ENCODE data around the gene UGT1A7.

The UGT1A7 gene

GRCh38 chr2:233761040-233761769 is 79.5 kb downstream of the UGT1A7 start:
- no peak for DNase-seq (ENCODE audit: low read depth in 2 of 2)

- no peak for DNase-seq (ENCODE audit: low read depth in 2 of 2)
Observed at GRCh38 chr2:233764264-233764663, 82.6 kb downstream of the UGT1A7 start.

GRCh38 chr2:233764761-233765160 is 83.1 kb downstream of the UGT1A7 start:
- DNase-seq (ENCODE audit: low read depth in 2 of 2): no peak

GRCh38 chr2:233766416-233766815 is 84.7 kb downstream of the UGT1A7 start:
- no peak for DNase-seq (ENCODE audit: low read depth in 2 of 2)

GRCh38 chr2:233768076-233768475 is 86.4 kb downstream of the UGT1A7 start:
- DNase-seq (ENCODE audit: low read depth in 2 of 2): no peak

GRCh38 chr2:233769260-233769659 is 87.6 kb downstream of the UGT1A7 start:
- DNase-seq (ENCODE audit: low read depth in 2 of 2): no peak

- no peak for DNase-seq (ENCODE audit: low read depth in 2 of 2)
Observed at GRCh38 chr2:233772153-233772552, 90.5 kb downstream of the UGT1A7 start.

- no peak for DNase-seq (ENCODE audit: low read depth in 2 of 2)
Observed at GRCh38 chr2:233772583-233772982, 90.9 kb downstream of the UGT1A7 start.

GRCh38 chr2:233773854-233774253 is 92.2 kb downstream of the UGT1A7 start:
- DNase-seq (ENCODE audit: low read depth in 2 of 2): no peak

GRCh38 chr2:233775414-233775813 is 93.7 kb downstream of the UGT1A7 start:
- no peak for DNase-seq (ENCODE audit: low read depth in 2 of 2)

GRCh38 chr2:233778030-233778429 is 96.3 kb downstream of the UGT1A7 start, which contains the start of gene MROH2A:
Gene MROH2A (plus strand): TSS chr2:233778330. CDS start chr2:233779359, 1,029 bp downstream.
- no peak for DNase-seq (ENCODE audit: low read depth in 2 of 2)

- DNase-seq (ENCODE audit: low read depth in 2 of 2): no peak
Observed at GRCh38 chr2:233779722-233780121, 98.0 kb downstream of the UGT1A7 start.

GRCh38 chr2:233780771-233781170 is 99.1 kb downstream of the UGT1A7 start:
- DNase-seq (ENCODE audit: low read depth in 2 of 2): no peak

- DNase-seq (ENCODE audit: low read depth in 2 of 2): no peak
Observed at GRCh38 chr2:233789554-233789953, 107.9 kb downstream of the UGT1A7 start.

- no peak for DNase-seq (ENCODE audit: low read depth in 2 of 2)
Observed at GRCh38 chr2:233791151-233791882, 109.6 kb downstream of the UGT1A7 start.

GRCh38 chr2:233791883-233792329 is 110.2 kb downstream of the UGT1A7 start:
- no peak for DNase-seq (ENCODE audit: low read depth in 2 of 2)

- DNase-seq (ENCODE audit: low read depth in 2 of 2): no peak
Observed at GRCh38 chr2:233792720-233793119, 111.0 kb downstream of the UGT1A7 start.

- DNase-seq (ENCODE audit: low read depth in 2 of 2): no peak
Observed at GRCh38 chr2:233793465-233794127, 111.9 kb downstream of the UGT1A7 start.

GRCh38 chr2:233794128-233794658 is 112.5 kb downstream of the UGT1A7 start:
- no peak for DNase-seq (ENCODE audit: low read depth in 2 of 2)

- no peak for DNase-seq (ENCODE audit: low read depth in 2 of 2)
Observed at GRCh38 chr2:233795735-233796171, 114.1 kb downstream of the UGT1A7 start.

GRCh38 chr2:233796254-233796653 is 114.6 kb downstream of the UGT1A7 start:
- DNase-seq (ENCODE audit: low read depth in 2 of 2): no peak

Data from stimulated activated CD4-positive, alpha-beta T cell treated with anti-CD3 and anti-CD28 coated beads, Interleukin-15, amount 100 ng/mL, for 48 hours (primary cell).